Neural cell (in vitro differentiated cells): Measurements from ENCODE around the gene SLAIN1. TPM values are rescaled to one million over a fixed set of nuclear protein-coding genes. Genes with fewer than 3 reads are reported as not detected.

ENCODE experiments used
- H2AFZ ChIP-seq: fragments of 200-600, 300-800 bp; sonication (generic), shearing (Covaris generic); 2 replicates; pipeline ENCODE4 v1.6.0; 2014; ENCODE audit warnings: low read depth, mild to moderate bottlenecking, antibody characterized with exemption, low read length, moderate library complexity
- H3F3A ChIP-seq: fragments of 200-600 bp; shearing (Covaris generic); 2 replicates; pipeline ENCODE4 v1.6.1; 2016; ENCODE audit warnings: mild to moderate bottlenecking, moderate library complexity, mixed read lengths, antibody characterized with exemption, low read length; ENCODE audit not compliant: insufficient read depth, poor library complexity, severe bottlenecking
- H3K27ac ChIP-seq: fragments of 200-600, 300-800 bp; sonication (generic), shearing (Covaris generic); 2 replicates; pipeline ENCODE4 v1.5.1; 2014; ENCODE audit warnings: mild to moderate bottlenecking, low read length, moderate library complexity
- H3K27me3 ChIP-seq: fragments of 300-800, 200-600 bp; sonication (generic), shearing (Covaris generic); 2 replicates; pipeline ENCODE4 v1.6.0; 2014; ENCODE audit warnings: mild to moderate bottlenecking, low read depth, low read length, moderate library complexity; ENCODE audit not compliant: insufficient read depth
- H3K36me3 ChIP-seq: fragments of 300-800, 200-600 bp; sonication (generic), shearing (Covaris generic); 2 replicates; pipeline ENCODE4 v1.5.1; 2014; ENCODE audit warnings: mild to moderate bottlenecking, antibody characterized with exemption, low read length, moderate library complexity; ENCODE audit not compliant: insufficient read depth
- H3K4me2 ChIP-seq: fragments of 300-800, 200-600 bp; sonication (generic), shearing (Covaris generic); 2 replicates; pipeline ENCODE4 v1.6.0; 2014; ENCODE audit warnings: mild to moderate bottlenecking, low read length
- H3K4me3 ChIP-seq: fragments of 300-800, 200-600 bp; sonication (generic), shearing (Covaris generic); 2 replicates; pipeline ENCODE4 v1.5.1; 2014; ENCODE audit warnings: mild to moderate bottlenecking, low read length, moderate library complexity
- H3K79me2 ChIP-seq: fragments of 200-600 bp; shearing (Covaris generic); replicated peaks from 2 replicates; pipeline ENCODE4 v1.6.0; 2014; ENCODE audit warnings: mild to moderate bottlenecking, low read length, moderate library complexity; ENCODE audit not compliant: insufficient read depth
- H3K9ac ChIP-seq: fragments of 300-800, 200-600 bp; sonication (generic), shearing (Covaris generic); 2 replicates; pipeline ENCODE4 v1.6.1; 2016; ENCODE audit warnings: mild to moderate bottlenecking, low read length, mixed read lengths
- H3K9me2 ChIP-seq: fragments of 200-600 bp; shearing (Covaris generic); 2 replicates; pipeline ENCODE4 v1.6.1; 2016; ENCODE audit warnings: mild to moderate bottlenecking, low read length, mixed read lengths; ENCODE audit not compliant: insufficient read depth
- H3K9me3 ChIP-seq: fragments of 200-600, 300-800 bp; sonication (generic), shearing (Covaris generic); 2 replicates; pipeline ENCODE4 v1.6.1; 2016; ENCODE audit warnings: mild to moderate bottlenecking, mixed run types, low read length, moderate library complexity, mixed read lengths
- H4K20me1 ChIP-seq: fragments of 200-600 bp; shearing (Covaris generic); 2 replicates; pipeline ENCODE4 v1.6.1; 2016; ENCODE audit warnings: mild to moderate bottlenecking, mixed run types; ENCODE audit not compliant: insufficient read depth
- CTCF ChIP-seq: fragments of 450-650 bp; IDR thresholded peaks from 2 replicates; pipeline ENCODE4 v1.5.1; 2014; ENCODE audit warnings: antibody characterized with exemption, mild to moderate bottlenecking, moderate library complexity; ENCODE audit not compliant: poor library complexity, severe bottlenecking
- EP300 ChIP-seq: fragments of 450-650 bp; conservative IDR thresholded peaks from 2 replicates; pipeline ENCODE4 v1.6.1; 2014; ENCODE audit warnings: antibody characterized with exemption, mild to moderate bottlenecking, moderate library complexity; ENCODE audit not compliant: poor library complexity, severe bottlenecking
- EZH2 ChIP-seq: fragments of 200-600, 300-800 bp; shearing (Covaris generic), sonication (generic); IDR thresholded peaks from 2 replicates; pipeline ENCODE4 v1.6.1; 2014; ENCODE audit warnings: antibody characterized with exemption, low read length, borderline replicate concordance, mild to moderate bottlenecking; ENCODE audit not compliant: insufficient read depth, poor library complexity, severe bottlenecking
- MXI1 ChIP-seq: fragments of 450-650 bp; conservative IDR thresholded peaks from 2 replicates; pipeline ENCODE4 v1.6.1; 2014; ENCODE audit warnings: antibody characterized with exemption, mild to moderate bottlenecking; ENCODE audit not compliant: poor library complexity, severe bottlenecking
- POLR2AphosphoS5 ChIP-seq: IDR thresholded peaks from 2 replicates; pipeline ENCODE4 v1.6.1; 2012
- RAD21 ChIP-seq: fragments of 450-650 bp; conservative IDR thresholded peaks from 2 replicates; pipeline ENCODE4 v1.6.1; 2014; ENCODE audit warnings: antibody characterized with exemption, mild to moderate bottlenecking, moderate library complexity
- REST ChIP-seq: IDR thresholded peaks from 2 replicates; pipeline ENCODE4 v1.6.1; 2012; ENCODE audit warnings: borderline replicate concordance
- SMC3 ChIP-seq: fragments of 450-650 bp; conservative IDR thresholded peaks from 2 replicates; pipeline ENCODE4 v1.6.1; 2014; ENCODE audit warnings: antibody characterized with exemption, mild to moderate bottlenecking, moderate library complexity; ENCODE audit not compliant: poor library complexity
- TAF1 ChIP-seq: IDR thresholded peaks from 2 replicates; pipeline ENCODE4 v1.6.1; 2012; ENCODE audit warnings: low read depth
- polyA plus RNA-seq: library from polyadenylated mRNA; depleted of rRNA; stranded (reverse); fragments of >200 nt; gene quantifications from 2 replicates; pipeline ENCODE4 v1.2.3, GENCODE V29; 2014

The SLAIN1 gene
- polyA plus RNA-seq, 1 donor from 2014 or later, result 155 TPM

- H3K79me2 ChIP-seq, result no peaks in the 10 kb centered on the region
- H3K9ac ChIP-seq, result no peak overlapping the region
- H2AFZ ChIP-seq, result no peak overlapping the region
- H3K36me3 ChIP-seq, result no peaks in the 10 kb centered on the region
- no peaks in the 10 kb centered on the region for H3K9me3 ChIP-seq
- no peak overlapping the region for H3K4me2 ChIP-seq
- no peaks in the 10 kb centered on the region for H4K20me1 ChIP-seq
- H3K4me3 ChIP-seq, result no peak overlapping the region
- no peaks in the 10 kb centered on the region for H3K9me2 ChIP-seq
- H3F3A ChIP-seq, result no peaks in the 10 kb centered on the region
- H3K27me3 ChIP-seq, result no peaks in the 10 kb centered on the region
- TF ChIP-seq MXI1, result no peak
- no peak for TF ChIP-seq EP300
- TF ChIP-seq RAD21, result no peak
- no peak for TF ChIP-seq POLR2AphosphoS5
- no peak for TF ChIP-seq SMC3
- no peak for TF ChIP-seq REST
- TF ChIP-seq TAF1, result no peak
- no peak for TF ChIP-seq CTCF
- TF ChIP-seq EZH2, result no peak
- H3K27ac ChIP-seq, result no peak overlapping the region
These were observed 84.3 kb downstream of the SLAIN1 start for GRCh38 chr13:77781808-77782207.

DNA sequence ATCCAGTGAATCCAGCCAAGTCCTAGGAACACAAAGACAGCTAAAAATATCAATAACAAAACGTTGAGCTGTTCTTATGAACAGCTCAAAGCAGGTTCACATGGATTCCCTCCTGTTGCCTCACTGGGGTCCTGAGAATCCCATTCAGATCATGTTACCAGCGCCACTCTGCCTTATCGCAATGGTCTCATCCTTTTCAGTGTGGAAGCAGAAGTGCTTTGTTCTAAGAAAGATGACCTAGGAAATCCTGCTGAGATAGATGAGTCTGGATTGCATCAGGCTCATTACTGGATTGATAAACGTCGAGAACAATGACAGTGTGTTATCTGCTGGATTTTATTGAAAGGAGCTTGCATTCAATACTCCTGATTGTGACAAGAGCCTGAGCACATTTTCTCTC lies 87.0 kb downstream of the SLAIN1 start:
- Histone ChIP-seq H3K4me2 (no peak overlapping the region), H3K9ac (no peak overlapping the region), H3K36me3 (no peaks in the 10 kb centered on the region), H3K9me2 (no peaks in the 10 kb centered on the region), H4K20me1 (no peaks in the 10 kb centered on the region), H3F3A (no peaks in the 10 kb centered on the region), H3K4me3 (no peak overlapping the region), H3K27me3 (no peaks in the 10 kb centered on the region), H3K27ac (no peak overlapping the region), H3K9me3 (no peaks in the 10 kb centered on the region), H2AFZ (no peak overlapping the region), H3K79me2 (no peaks in the 10 kb centered on the region)
- TF ChIP-seq CTCF, result no peak
- TF ChIP-seq EP300, result no peak
